ENCODE measurements around the gene STARD13. TPM values are rescaled to one million over a fixed set of nuclear protein-coding genes. Genes with fewer than 3 reads are reported as not detected.

The STARD13 gene
- total RNA-seq, 1 experiment from 2014 or later, result 11.3 TPM

DNA sequence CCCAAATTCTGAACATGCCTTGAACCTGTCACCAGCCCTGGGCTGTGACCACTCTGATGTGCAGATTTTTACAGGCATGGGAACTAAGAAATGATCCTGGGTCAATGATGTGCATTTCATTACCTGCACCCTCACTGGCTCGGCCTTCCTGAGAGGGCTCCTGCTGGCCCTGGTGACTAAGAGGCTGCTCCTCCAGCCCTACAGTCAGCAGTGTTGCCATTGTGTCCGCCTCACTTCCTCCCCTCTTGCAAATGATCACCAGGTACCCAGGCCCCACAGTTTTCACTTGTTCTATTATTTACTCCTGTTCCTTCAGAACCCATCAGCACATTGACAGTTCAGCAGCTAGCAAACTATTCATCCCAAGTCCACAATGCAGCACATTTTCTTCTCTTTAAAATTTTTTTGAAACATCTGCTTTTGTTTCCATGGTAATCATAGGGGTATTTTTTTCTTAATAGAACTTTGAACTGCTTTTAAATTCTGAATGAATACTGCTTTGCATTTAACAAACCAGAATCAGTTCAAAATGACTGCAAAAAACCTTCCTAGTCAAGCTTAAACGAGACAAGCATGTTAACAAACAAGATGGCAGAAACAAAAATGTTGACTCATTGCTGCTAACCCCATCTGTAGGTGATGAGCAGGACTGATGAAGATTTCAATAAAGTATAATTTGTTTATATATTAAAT, 29.3 kb downstream of the STARD13 start:
- Mint-ChIP-seq H3K36me3 (ENCODE audit: insufficient read depth, unreplicated experiment) (no peaks in the 10 kb centered on the region), H3K4me1 (ENCODE audit: low read depth, unreplicated experiment) (no peaks in the 10 kb centered on the region), H3K4me3 (ENCODE audit: low read depth, unreplicated experiment) (no peak overlapping the region), H3K27ac (ENCODE audit: unreplicated experiment) (no peak overlapping the region), H3K27me3 (ENCODE audit: unreplicated experiment) (no peaks in the 10 kb centered on the region), H3K9me3 (ENCODE audit: low read depth, unreplicated experiment) (no peaks in the 10 kb centered on the region)
- no peak for TF ChIP-seq CTCF (IDR thresholded peaks at IDR 0.05; ENCODE audit: unreplicated experiment)
- no peak for DNase-seq
- CTCF ChIA-PET, result no interaction called here
- BruUV-seq (replicated peaks), result no TSS peak
- intact Hi-C loops (cut with micrococcal nuclease; ENCODE audit: unreplicated experiment), result no loop called here

- H3K9me3 Mint-ChIP-seq (ENCODE audit: low read depth, unreplicated experiment), result no peaks in the 10 kb centered on the region
- CTCF ChIA-PET, result no interaction called here
- no peak overlapping the region for H3K4me3 Mint-ChIP-seq (ENCODE audit: low read depth, unreplicated experiment)
- no peak overlapping the region for H3K27ac Mint-ChIP-seq (ENCODE audit: unreplicated experiment)
- H3K4me1 Mint-ChIP-seq (ENCODE audit: low read depth, unreplicated experiment), result peaks cover 18% of the 10 kb centered on the region
- no peak for DNase-seq
- no TSS peak for BruUV-seq (replicated peaks)
- no peaks in the 10 kb centered on the region for H3K27me3 Mint-ChIP-seq (ENCODE audit: unreplicated experiment)
- intact Hi-C loops (cut with micrococcal nuclease; ENCODE audit: unreplicated experiment), result no loop called here
- TF ChIP-seq CTCF (IDR thresholded peaks at IDR 0.05; ENCODE audit: unreplicated experiment), result no peak
- H3K36me3 Mint-ChIP-seq (ENCODE audit: insufficient read depth, unreplicated experiment), result no peaks in the 10 kb centered on the region
Measured at GRCh38 chr13:33252135-33252534, 33.4 kb downstream of the STARD13 start.

DNA sequence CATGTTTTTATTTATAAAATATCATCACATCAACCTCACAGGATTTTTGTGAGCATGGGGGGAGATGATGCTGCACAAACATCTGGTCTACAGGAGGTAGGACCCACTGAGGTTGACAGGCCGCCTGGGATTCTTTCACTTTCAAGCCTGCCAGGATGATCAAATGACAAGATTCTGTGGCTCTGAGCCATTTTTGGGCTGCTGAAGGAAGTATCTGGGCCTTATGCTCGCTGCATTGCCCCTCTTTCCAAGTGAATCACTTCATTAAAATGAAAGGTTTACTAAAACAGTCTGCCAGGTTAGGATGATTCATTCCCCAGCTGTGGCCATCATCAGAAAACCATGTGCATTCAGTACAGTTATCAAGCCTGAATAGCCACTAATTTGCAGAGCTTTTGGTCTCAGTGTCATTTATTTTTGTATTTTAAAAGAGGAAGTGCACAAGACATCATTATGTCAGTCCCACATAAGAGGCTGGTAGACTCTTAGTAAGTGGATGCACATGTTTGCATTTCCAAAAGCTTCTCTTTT, 34.4 kb downstream of the STARD13 start:
- BruUV-seq (replicated peaks), result no TSS peak
- H3K4me1 Mint-ChIP-seq (ENCODE audit: low read depth, unreplicated experiment), result peaks cover 18% of the 10 kb centered on the region
- intact Hi-C loops (cut with micrococcal nuclease; ENCODE audit: unreplicated experiment), result no loop called here

DNA sequence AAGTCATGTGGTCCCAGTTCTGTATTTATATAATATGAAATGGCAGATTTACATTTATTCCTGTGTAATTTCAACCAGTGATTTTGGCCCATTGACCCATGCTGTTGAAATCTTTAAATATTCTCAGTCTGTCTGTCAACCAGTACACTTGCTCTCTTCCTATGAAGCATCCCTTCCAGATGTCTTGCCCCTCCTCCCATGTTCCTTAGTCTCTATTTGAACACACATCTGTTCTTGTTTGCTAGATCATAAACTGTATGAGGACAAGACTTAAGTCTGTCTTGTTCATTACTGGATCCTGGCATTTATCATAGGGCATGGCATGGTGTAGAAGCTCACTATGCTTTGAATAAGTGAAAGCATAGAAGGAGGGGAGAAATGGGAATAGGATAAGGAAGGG, 34.9 kb downstream of the STARD13 start:
- intact Hi-C loops (cut with micrococcal nuclease; ENCODE audit: unreplicated experiment), result no loop called here
- no TSS peak for BruUV-seq (replicated peaks)
- H3K4me3 Mint-ChIP-seq (ENCODE audit: low read depth, unreplicated experiment), result no peak overlapping the region
- H3K9me3 Mint-ChIP-seq (ENCODE audit: low read depth, unreplicated experiment), result no peaks in the 10 kb centered on the region
- no peak for DNase-seq
- peaks cover 18% of the 10 kb centered on the region for H3K4me1 Mint-ChIP-seq (ENCODE audit: low read depth, unreplicated experiment)
- no peaks in the 10 kb centered on the region for H3K36me3 Mint-ChIP-seq (ENCODE audit: insufficient read depth, unreplicated experiment)
- CTCF ChIA-PET, result no interaction called here
- peak overlapping the region; percentile 1 for H3K27ac Mint-ChIP-seq (ENCODE audit: unreplicated experiment)
- TF ChIP-seq CTCF (IDR thresholded peaks at IDR 0.05; ENCODE audit: unreplicated experiment), result no peak
- H3K27me3 Mint-ChIP-seq (ENCODE audit: unreplicated experiment), result no peaks in the 10 kb centered on the region

More for the DNA sequence above, 34.4 kb downstream of the STARD13 start:
- CTCF ChIA-PET, result no interaction called here
- Mint-ChIP-seq H3K27ac (ENCODE audit: unreplicated experiment) (peak overlapping the region; percentile 1), H3K36me3 (ENCODE audit: insufficient read depth, unreplicated experiment) (no peaks in the 10 kb centered on the region), H3K27me3 (ENCODE audit: unreplicated experiment) (no peaks in the 10 kb centered on the region), H3K4me3 (ENCODE audit: low read depth, unreplicated experiment) (no peak overlapping the region), H3K9me3 (ENCODE audit: low read depth, unreplicated experiment) (no peaks in the 10 kb centered on the region)
- no peak for TF ChIP-seq CTCF (IDR thresholded peaks at IDR 0.05; ENCODE audit: unreplicated experiment)
- no peak for DNase-seq

Data from Calu3 (cell line).